Right ventricle myocardium superior (tissue), 1 donor: Measurements from ENCODE around the gene AHRR. TPM values are rescaled to one million over a fixed set of nuclear protein-coding genes. Genes with fewer than 3 reads are reported as not detected.
"Not testable (repeated sequence)": the region's sequence is repeated elsewhere in the genome, so short reads cannot be mapped to it uniquely, and the experiment has no call there.

Experiments
- ATAC-seq: fragments of 200-7000 bp; cut with Tn5 transposase; one replicate; pipeline ENCODE4 v1.9.1; 2020; ENCODE audit warnings: mild to moderate bottlenecking; ENCODE audit not compliant: poor library complexity
- DNase-seq: peaks from one replicate; pipeline ENCODE4 v3.0.0-alpha.2; 2020
- intact Hi-C: fragments of 100-400 bp; cut with DNase I; formaldehyde crosslinking; loops from one replicate; pipeline ENCODE4 v1.11.2; 2022
- total RNA-seq: library from RNA; stranded (reverse); fragmentation: NEBNext Ultra II Directional; extraction: Animal tissue kit (Norgen Biotek cat#: 25700); gene quantifications from one replicate; pipeline ENCODE4 v1.2.1, GENCODE V29; 2021
- donor health status: DM: no; HTN: yes; CAD: no; lungs with severe emphysema.

The AHRR gene
- total RNA-seq, 1 donor from 2014 or later, result 1.8 TPM

- ATAC-seq (no peak), DNase-seq (peak; percentile 31)
- intact Hi-C loops, result no loop called here
These were observed 145.3 kb downstream of the AHRR start for GRCh38 chr5:466661-467310.

GRCh38 chr5:468401-468800 is 146.9 kb downstream of the AHRR start:
- DNase-seq, result peak; percentile 13
- intact Hi-C loops, result no loop called here
- ATAC-seq, result no peak

GRCh38 chr5:469752-470483 is 148.4 kb downstream of the AHRR start:
- DNase-seq (peak; percentile 38), ATAC-seq (no peak)
- intact Hi-C loops, result no loop called here

- ATAC-seq (no peak), DNase-seq (peak; percentile 40)
- intact Hi-C loops, result no loop called here
These were observed 149.6 kb downstream of the AHRR start for GRCh38 chr5:470961-471749.

GRCh38 chr5:471750-472058 is 150.2 kb downstream of the AHRR start:
- DNase-seq (no peak), ATAC-seq (no peak)
- intact Hi-C loops, result no loop called here

GRCh38 chr5:472076-472655 is 150.7 kb downstream of the AHRR start:
- DNase-seq, result peak; percentile 59
- ATAC-seq, result peak; percentile 27
- intact Hi-C loops, result no loop called here

- peak; percentile 94 for DNase-seq
- intact Hi-C loops, result no loop called here
- ATAC-seq, result peak; percentile 92
These were observed 151.4 kb downstream of the AHRR start for GRCh38 chr5:472656-473550.

GRCh38 chr5:473551-474192 is 152.2 kb downstream of the AHRR start:
- ATAC-seq (peak; percentile 16), DNase-seq (peak; percentile 56)
- intact Hi-C loops, result no loop called here

- intact Hi-C loops, ATAC-seq: not testable (repeated sequence)
- peak; percentile 8 for DNase-seq
These were observed 152.8 kb downstream of the AHRR start for GRCh38 chr5:474232-474839.

- DNase-seq, result peak; percentile 54
- no peak for ATAC-seq
- intact Hi-C loops, result no loop called here
These were observed 153.5 kb downstream of the AHRR start for GRCh38 chr5:474840-475661.

- ATAC-seq (no peak), DNase-seq (peak; percentile 39)
- intact Hi-C loops, result no loop called here
These were observed 154.2 kb downstream of the AHRR start for GRCh38 chr5:475704-476101.

- ATAC-seq (no peak), DNase-seq (peak; percentile 44)
- intact Hi-C loops, result no loop called here
These were observed 154.7 kb downstream of the AHRR start for GRCh38 chr5:476102-476813.

GRCh38 chr5:476814-477175 is 155.3 kb downstream of the AHRR start:
- no peak for ATAC-seq
- intact Hi-C loops, result no loop called here
- DNase-seq, result no peak

GRCh38 chr5:477247-477646 is 155.7 kb downstream of the AHRR start:
- DNase-seq, result no peak
- ATAC-seq, result no peak
- intact Hi-C loops, result no loop called here

GRCh38 chr5:477871-478270 is 156.4 kb downstream of the AHRR start:
- intact Hi-C loops, result no loop called here
- no peak for DNase-seq
- ATAC-seq, result no peak

- no peak for DNase-seq
- intact Hi-C loops, result no loop called here
- no peak for ATAC-seq
These were observed 157.0 kb downstream of the AHRR start for GRCh38 chr5:478369-478981.
